AG10803 (cell line): ENCODE results near the gene EEFSEC.

ENCODE experiments used
- DNase-seq: peaks from one replicate; pipeline ENCODE4 v3.0.0; 2010; ENCODE audit warnings: low read depth
- H3K4me3 ChIP-seq: 2 replicates; pipeline ENCODE4 v1.5.1; 2011; ENCODE audit warnings: mild to moderate bottlenecking, low read length, control low read depth
- CTCF ChIP-seq: conservative IDR thresholded peaks from 2 replicates; pipeline ENCODE4 v1.5.1; 2011; ENCODE audit warnings: mild to moderate bottlenecking, low read length, control low read depth, inconsistent platforms

EEFSEC gene

GRCh38 chr3:128358156-128358895, 205.0 kb downstream of the EEFSEC start:
- DNase-seq, result no peak
- H3K4me3 ChIP-seq, result no peak overlapping the region
- no peak for TF ChIP-seq CTCF

DNA sequence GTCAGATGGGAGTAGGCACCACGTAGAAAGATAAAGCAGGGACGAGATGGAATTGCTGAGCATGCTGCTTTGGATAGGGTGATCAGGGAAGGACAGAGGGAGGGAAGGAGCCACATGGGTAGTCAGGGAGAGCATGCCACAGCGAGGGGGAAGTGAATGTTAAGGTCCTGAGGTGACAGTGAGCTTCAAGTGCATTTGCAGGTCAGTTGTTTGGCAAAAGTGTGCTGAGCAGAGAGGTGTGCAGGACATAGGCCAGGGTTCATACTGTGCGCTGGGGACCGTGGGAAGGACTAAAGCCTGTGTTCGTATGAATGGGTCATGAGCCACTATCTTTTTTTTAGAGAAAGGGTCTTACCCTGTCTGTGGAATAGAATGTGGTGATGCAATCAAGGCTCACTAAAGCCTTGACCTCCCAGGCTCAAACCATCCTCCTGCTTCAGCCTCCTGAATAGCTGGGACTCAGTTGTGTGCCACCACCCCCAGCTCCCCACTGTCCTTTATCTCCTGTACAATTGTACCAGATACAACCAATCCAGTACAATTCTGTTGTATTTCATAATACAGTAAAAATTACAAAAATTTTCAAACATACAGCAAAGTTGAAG, 205.9 kb downstream of the EEFSEC start:
- DNase-seq, result no peak
- TF ChIP-seq CTCF, result no peak
- no peak overlapping the region for H3K4me3 ChIP-seq

- no peak for DNase-seq
- no peak overlapping the region for H3K4me3 ChIP-seq
- no peak for TF ChIP-seq CTCF
Observed at GRCh38 chr3:128359846-128360642, 206.8 kb downstream of the EEFSEC start.

- TF ChIP-seq CTCF, result no peak
- no peak for DNase-seq
- no peak overlapping the region for H3K4me3 ChIP-seq
Observed at GRCh38 chr3:128360705-128361271, 207.5 kb downstream of the EEFSEC start.

GRCh38 chr3:128362026-128362965, 209.0 kb downstream of the EEFSEC start:
- no peak for DNase-seq
- H3K4me3 ChIP-seq, result no peak overlapping the region
- TF ChIP-seq CTCF, result no peak

DNA sequence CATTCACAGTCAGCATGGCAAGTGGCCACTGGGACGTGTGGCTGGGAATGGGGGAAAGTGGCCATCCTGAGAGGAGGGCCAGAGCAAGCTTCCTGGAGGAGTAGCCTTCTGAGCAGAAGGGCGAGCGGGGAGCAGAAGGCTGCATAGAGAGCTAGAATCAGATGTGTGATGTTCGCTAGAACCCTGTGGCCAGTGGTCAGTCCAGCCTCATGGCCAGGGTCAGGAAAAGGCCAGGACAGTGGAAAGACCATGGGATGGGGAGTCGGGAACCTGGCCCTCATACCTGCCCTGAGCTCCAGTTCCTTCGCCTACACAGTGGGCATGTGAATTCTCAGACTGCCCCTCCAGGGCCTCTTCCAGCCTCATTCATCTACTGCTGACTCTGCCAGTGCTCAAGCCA, 211.0 kb downstream of the EEFSEC start:
- no peak overlapping the region for H3K4me3 ChIP-seq
- no peak for TF ChIP-seq CTCF
- no peak for DNase-seq
